CD14-positive monocyte (primary cell): Measurements from ENCODE around the gene APBA2. TPM values are rescaled to one million over a fixed set of nuclear protein-coding genes. Genes with fewer than 3 reads are reported as not detected.

ENCODE experiments used
- DNase-seq, 3 donors: peaks; one replicate each; pipeline ENCODE4 v3.0.0-alpha.2; 2011 to 2022
- H2AFZ ChIP-seq: 2 replicates; pipeline ENCODE4 v1.6.0; 2012; ENCODE audit warnings: mild to moderate bottlenecking, low read depth, low read length, inconsistent platforms; ENCODE audit not compliant: insufficient read depth, poor library complexity, severe bottlenecking
- H3K27ac ChIP-seq, 2 donors: 1 replicate in 1 of 2; 2 replicates in 1 of 2; pipeline ENCODE4 v1.5.1; 2012 to 2013; ENCODE audit warnings: low read length in 2 of 2, control low read depth in 1 of 2, inconsistent platforms in 1 of 2, low read depth in 1 of 2, mild to moderate bottlenecking in 1 of 2
- H3K27me3 ChIP-seq, 2 donors: one replicate each; pipeline versions ENCODE4 v1.6.0 to v1.6.1; 2011 to 2013; ENCODE audit warnings: low read length in 2 of 2; ENCODE audit not compliant: control insufficient read depth in 2 of 2, insufficient read depth in 2 of 2
- H3K36me3 ChIP-seq, 2 donors: replicated peaks in 1 of 2; 1 replicate in 1 of 2; 2 replicates in 1 of 2; pipeline versions ENCODE4 v1.5.1 to v1.6.1; 2012 to 2013; ENCODE audit warnings: low read length in 2 of 2, control low read depth in 1 of 2, inconsistent platforms in 1 of 2, mild to moderate bottlenecking in 1 of 2; ENCODE audit not compliant: insufficient read depth in 2 of 2, control insufficient read depth in 1 of 2
- H3K4me1 ChIP-seq, 2 donors: 1 replicate in 1 of 2; 2 replicates in 1 of 2; pipeline versions ENCODE4 v1.5.1 to v1.6.1; 2012 to 2013; ENCODE audit warnings: low read length in 2 of 2, control low read depth in 1 of 2, inconsistent platforms in 1 of 2, mild to moderate bottlenecking in 1 of 2, moderate library complexity in 1 of 2; ENCODE audit not compliant: insufficient read depth in 2 of 2, control insufficient read depth in 1 of 2
- H3K4me2 ChIP-seq: replicated peaks from 2 replicates; pipeline ENCODE3; 2012; ENCODE audit warnings: low read length, moderate library complexity, mild to moderate bottlenecking; ENCODE audit not compliant: poor library complexity, severe bottlenecking; ENCODE audit errors: extremely low read depth
- H3K4me3 ChIP-seq, 3 experiments: fragments of 200-600 bp in 1 of 3; sonication (generic) in 1 of 3; replicated peaks in 1 of 3; 1 replicate in 2 of 3; 2 replicates in 1 of 3; pipeline ENCODE4 v1.5.1; 2011 to 2013; ENCODE audit warnings: low read length in 3 of 3, mild to moderate bottlenecking in 3 of 3, control low read depth in 2 of 3, low read depth in 2 of 3, inconsistent platforms in 1 of 3, moderate library complexity in 1 of 3
- H3K79me2 ChIP-seq: 2 replicates; pipeline ENCODE4 v1.6.0; 2012; ENCODE audit warnings: mild to moderate bottlenecking, control low read depth, inconsistent platforms, low read length, moderate library complexity; ENCODE audit not compliant: insufficient read depth
- H3K9ac ChIP-seq: 2 replicates; pipeline ENCODE4 v1.6.0; 2017; ENCODE audit warnings: low read length, mild to moderate bottlenecking; ENCODE audit not compliant: insufficient read depth, poor library complexity, severe bottlenecking
- H3K9me3 ChIP-seq, 2 donors: replicated peaks in 1 of 2; 1 replicate in 1 of 2; 2 replicates in 1 of 2; pipeline versions ENCODE4 v1.5.1 to v1.6.1; 2012 to 2013; ENCODE audit warnings: low read length in 2 of 2, control low read depth in 1 of 2; ENCODE audit not compliant: control insufficient read depth in 1 of 2, insufficient read depth in 1 of 2
- H4K20me1 ChIP-seq: 2 replicates; pipeline ENCODE4 v1.6.0; 2012; ENCODE audit warnings: mild to moderate bottlenecking, low read length, control low read depth, moderate library complexity; ENCODE audit not compliant: insufficient read depth
- H3K27ac Mint-ChIP-seq, 7 donors: one replicate each; pipeline ENCODE4 v1.8.0; 2020; ENCODE audit warnings: mild to moderate bottlenecking in 7 of 7, mixed read lengths in 7 of 7, moderate library complexity in 6 of 7, inconsistent platforms in 2 of 7
- H3K27me3 Mint-ChIP-seq, 3 donors: one replicate each; pipeline ENCODE4 v1.8.0; 2021 to 2022; ENCODE audit warnings: low read depth in 3 of 3, mild to moderate bottlenecking in 3 of 3, mixed read lengths in 3 of 3, moderate library complexity in 3 of 3, inconsistent platforms in 1 of 3
- H3K36me3 Mint-ChIP-seq, 2 donors: one replicate each; pipeline ENCODE4 v1.8.0; 2020; ENCODE audit warnings: mixed read lengths in 2 of 2, inconsistent platforms in 1 of 2, mild to moderate bottlenecking in 1 of 2
- H3K4me1 Mint-ChIP-seq: one replicate; pipeline ENCODE4 v1.8.0; 2020; ENCODE audit warnings: mild to moderate bottlenecking, mixed read lengths
- H3K4me3 Mint-ChIP-seq, 2 donors: one replicate each; pipeline ENCODE4 v1.8.0; 2020; ENCODE audit warnings: mild to moderate bottlenecking in 2 of 2, mixed read lengths in 2 of 2, moderate library complexity in 1 of 2
- H3K9me3 Mint-ChIP-seq, 7 donors: one replicate each; pipeline ENCODE4 v1.8.0; 2020 to 2022; ENCODE audit warnings: mixed read lengths in 7 of 7, mild to moderate bottlenecking in 6 of 7, moderate library complexity in 6 of 7, inconsistent platforms in 2 of 7
- CTCF ChIP-seq: fragments of 200-600 bp; IDR thresholded peaks from one replicate; pipeline ENCODE4 v1.8.0; 2022; ENCODE audit warnings: antibody characterized with exemption, mild to moderate bottlenecking
- WGBS: methylation state at CpG from one replicate; pipeline ENCODE4 v1.1.5; 2013; ENCODE audit warnings: missing lambda C conversion rate; ENCODE audit not compliant: insufficient coverage; 5-methylcytosine and 5-hydroxymethylcytosine counted together
- intact Hi-C, 2 donors: fragments of 100-400 bp; cut with micrococcal nuclease; formaldehyde crosslinking; loops; one replicate each; pipeline versions ENCODE4 v1.15.0 to v1.15.1; 2023
- polyA plus RNA-seq, 3 donors: library from polyadenylated mRNA; depleted of rRNA in 1 of 3; unstranded in 2 of 3; stranded (reverse) in 1 of 3; fragments of 300-500 nt in 2 of 3; fragments of >200 nt in 1 of 3; fragmentation: Illumina TruSeq in 2 of 3; gene quantifications; 1 replicate in 2 of 3; 2 replicates in 1 of 3; pipeline ENCODE4 v1.2.3, GENCODE V29; 2012 to 2021

Gene APBA2
- polyA plus RNA-seq, 3 donors = 0.30 TPM; not detected in 2

- Histone ChIP-seq H3K4me2 (no peak overlapping the region), H3K27me3 (no peaks in the 10 kb centered on the region), H2AFZ (no peak overlapping the region), H3K36me3 (no peaks in the 10 kb centered on the region), H3K9me3 (no peaks in the 10 kb centered on the region), H3K79me2 (no peaks in the 10 kb centered on the region), H3K27ac (no peak overlapping the region), H4K20me1 (no peaks in the 10 kb centered on the region), H3K9ac (no peak overlapping the region), H3K4me3 (no peak overlapping the region), H3K4me1 (no peaks in the 10 kb centered on the region)
- WGBS = 76% methylated on average over 8 of the region's 9 CpGs
- TF ChIP-seq CTCF = no peak
- no peak for DNase-seq
- no peaks in the 10 kb centered on the region for H3K4me1 Mint-ChIP-seq
- no peaks in the 10 kb centered on the region for H3K9me3 Mint-ChIP-seq
- H3K27ac Mint-ChIP-seq = no peak overlapping the region
- peaks cover 3 to 11% (median 7%) of the 10 kb centered on the region in 3 donors for H3K27me3 Mint-ChIP-seq
- H3K4me3 Mint-ChIP-seq = no peak overlapping the region
- H3K36me3 Mint-ChIP-seq = no peaks in the 10 kb centered on the region
- intact Hi-C loops = no loop called here
Observed at GRCh38 chr15:28917791-28918140, 32.0 kb downstream of the APBA2 start.

GRCh38 chr15:28918141-28918983 is 32.6 kb downstream of the APBA2 start:
- Histone ChIP-seq H3K4me2 (no peak overlapping the region), H3K79me2 (no peaks in the 10 kb centered on the region), H4K20me1 (no peaks in the 10 kb centered on the region), H3K36me3 (no peaks in the 10 kb centered on the region), H3K9me3 (no peaks in the 10 kb centered on the region), H3K4me3 (no peak overlapping the region), H3K27me3 (no peaks in the 10 kb centered on the region), H2AFZ (no peak overlapping the region), H3K27ac (no peak overlapping the region), H3K9ac (no peak overlapping the region), H3K4me1 (no peaks in the 10 kb centered on the region)
- no peak overlapping the region for H3K4me3 Mint-ChIP-seq
- intact Hi-C loops = no loop called here
- no peak overlapping the region for H3K27ac Mint-ChIP-seq
- H3K4me1 Mint-ChIP-seq = no peaks in the 10 kb centered on the region
- no peak for DNase-seq
- no peaks in the 10 kb centered on the region for H3K9me3 Mint-ChIP-seq
- H3K27me3 Mint-ChIP-seq = peaks cover 3 to 11% (median 7%) of the 10 kb centered on the region in 3 donors
- no peak for TF ChIP-seq CTCF
- 81% methylated on average over 27 of the region's 41 CpGs for WGBS
- H3K36me3 Mint-ChIP-seq = no peaks in the 10 kb centered on the region
